ENCODE measurements around the gene NTRK3. TPM values are rescaled to one million over a fixed set of nuclear protein-coding genes. Genes with fewer than 3 reads are reported as not detected.

The NTRK3 gene
- total RNA-seq, result under 0.01 TPM in 2 replicates

GRCh38 chr15:88256279-88257230 lies at the start of gene NTRK3:
NTRK3 (minus strand) TSS chr15:88256739; CDS start chr15:88256153, 586 bp downstream.

Small RNA genes within 50 kb of the gene (small RNA-seq; reads per million reads assigned to genes)
- gene MED28P6, result not detected

Other genes with a start within 250 kb of the NTRK3 start
- 14.7 and 15.6 TPM in 2 replicates for gene MRPL46, start 210.6 kb upstream of the NTRK3 start, total RNA-seq
- gene MRPS11, start 211.0 kb upstream of the NTRK3 start, total RNA-seq, result 32.4 and 34.3 TPM in 2 replicates